Measurements from ENCODE around the gene EIF6. TPM values are rescaled to one million over a fixed set of nuclear protein-coding genes. Genes with fewer than 3 reads are reported as not detected.

The EIF6 gene
- total RNA-seq: 10 to 100 TPM; 61.9 to 71.3 (median 66.1) TPM
- 100 to 1,000 TPM; 202 to 289 (median 228) TPM for polyA plus RNA-seq

DNA sequence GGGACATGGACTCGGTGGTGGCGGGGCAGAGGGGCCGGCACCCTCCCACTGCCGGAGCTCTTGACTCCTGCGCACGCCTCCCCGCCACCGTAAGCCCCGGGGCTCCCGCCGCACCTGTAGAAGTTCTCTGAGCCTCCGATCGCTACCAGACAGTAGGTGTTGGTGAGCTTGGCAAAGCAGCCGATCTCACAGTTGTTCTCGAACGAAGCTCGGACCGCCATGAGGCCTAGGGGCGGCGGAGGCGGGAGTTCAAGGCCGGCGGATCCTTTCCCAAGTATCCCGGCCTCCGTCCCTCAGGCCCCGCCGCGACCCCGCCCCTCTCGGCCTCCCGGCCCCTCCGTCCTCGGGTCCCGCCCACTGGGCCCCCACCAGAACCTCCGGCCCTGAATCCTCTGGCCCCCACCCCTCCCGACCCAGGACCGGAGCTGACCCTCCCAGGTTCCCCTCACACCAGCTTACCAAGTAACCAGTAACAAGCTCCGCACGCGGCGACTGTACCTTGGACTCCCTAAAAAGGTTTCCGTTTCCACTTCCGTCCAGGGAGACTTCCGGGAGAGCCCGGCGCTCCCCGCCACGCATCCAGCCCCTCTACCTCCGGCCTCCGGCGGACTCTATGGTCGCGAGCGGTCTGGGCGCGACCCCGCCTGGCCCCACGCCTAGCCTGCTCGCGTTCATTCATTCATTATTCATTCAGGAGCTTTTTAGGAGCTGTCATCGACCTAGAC, at the start of gene EIF6:
TSS of gene EIF6 (minus strand) at position 506 of the 725 bp plus-strand sequence. CDS start at position 221, 285 bp downstream.
- no peaks in the 10 kb centered on the region for H3K9me3 ChIP-seq
- peak; percentile 89 for DNase-seq
- WGBS, 2 donors: 0 to 1% methylated on average over 61 of the region's 61 CpGs
- peaks cover 0 to 23% (median 21%) of the 10 kb centered on the region in 4 donors for H3K4me1 ChIP-seq
- peak within 1 kb of the TSS; percentile 80 to 86 (median 82) for H3K27ac ChIP-seq
- intact Hi-C loops (cut with DNase I): no loop called here
- H3K4me3 ChIP-seq: peak within 1 kb of the TSS; percentile 70 to 91 (median 74)
- TF ChIP-seq POLR2A (IDR thresholded peaks at IDR 0.05) (peak in 1 of 2 donors; percentile 31), POLR2AphosphoS5 (IDR thresholded peaks at IDR 0.05) (peak; percentile 23 to 62 (median 40))
- TF ChIP-seq, protein P1, sequence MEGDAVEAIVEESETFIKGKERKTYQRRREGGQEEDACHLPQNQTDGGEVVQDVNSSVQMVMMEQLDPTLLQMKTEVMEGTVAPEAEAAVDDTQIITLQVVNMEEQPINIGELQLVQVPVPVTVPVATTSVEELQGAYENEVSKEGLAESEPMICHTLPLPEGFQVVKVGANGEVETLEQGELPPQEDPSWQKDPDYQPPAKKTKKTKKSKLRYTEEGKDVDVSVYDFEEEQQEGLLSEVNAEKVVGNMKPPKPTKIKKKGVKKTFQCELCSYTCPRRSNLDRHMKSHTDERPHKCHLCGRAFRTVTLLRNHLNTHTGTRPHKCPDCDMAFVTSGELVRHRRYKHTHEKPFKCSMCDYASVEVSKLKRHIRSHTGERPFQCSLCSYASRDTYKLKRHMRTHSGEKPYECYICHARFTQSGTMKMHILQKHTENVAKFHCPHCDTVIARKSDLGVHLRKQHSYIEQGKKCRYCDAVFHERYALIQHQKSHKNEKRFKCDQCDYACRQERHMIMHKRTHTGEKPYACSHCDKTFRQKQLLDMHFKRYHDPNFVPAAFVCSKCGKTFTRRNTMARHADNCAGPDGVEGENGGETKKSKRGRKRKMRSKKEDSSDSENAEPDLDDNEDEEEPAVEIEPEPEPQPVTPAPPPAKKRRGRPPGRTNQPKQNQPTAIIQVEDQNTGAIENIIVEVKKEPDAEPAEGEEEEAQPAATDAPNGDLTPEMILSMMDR (IDR thresholded peaks at IDR 0.05): no peak
- H3K27me3 ChIP-seq: no peaks in the 10 kb centered on the region
- H3K36me3 ChIP-seq: peaks cover 10 to 15% (median 12%) of the 10 kb centered on the region in 4 donors

DNA sequence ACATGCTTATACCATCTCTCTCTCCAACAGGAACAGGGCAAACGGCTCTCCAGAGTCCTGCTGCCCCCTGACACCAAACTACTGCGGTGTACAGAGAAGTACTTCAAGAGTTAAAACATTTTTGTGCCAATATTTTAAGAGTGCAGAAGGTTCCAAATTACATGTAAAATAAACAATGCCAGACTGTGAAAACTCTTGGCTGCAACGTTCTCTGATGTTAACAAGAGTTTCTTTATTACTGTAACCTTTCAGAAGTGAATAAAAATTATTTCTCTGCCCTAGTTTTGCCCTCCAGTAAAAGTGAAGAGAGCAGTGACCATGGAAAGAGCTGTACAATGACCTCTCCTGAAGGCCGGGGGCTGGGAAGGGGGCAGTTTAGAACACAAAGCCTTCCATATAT, 49.0 kb upstream of the EIF6 start:
- DNase-seq: no peak
- Histone ChIP-seq H3K27me3 (no peaks in the 10 kb centered on the region), H3K4me1 (peaks cover 0 to 83% (median 68%) of the 10 kb centered on the region in 4 donors), H3K27ac (peak overlapping the region; percentile 45 to 84 (median 78)), H3K9me3 (no peaks in the 10 kb centered on the region), H3K4me3 (no peak overlapping the region), H3K36me3 (no peaks in the 10 kb centered on the region)
- 18 to 63% methylated on average over 4 of the region's 4 CpGs for WGBS, 2 donors
- intact Hi-C loops (cut with DNase I): no loop called here
- TF ChIP-seq EP300 (IDR thresholded peaks at IDR 0.05) (peak in 3 of 4 donors; percentile 11 to 45 (median 37)), POLR2A (IDR thresholded peaks at IDR 0.05) (no peak), POLR2AphosphoS5 (IDR thresholded peaks at IDR 0.05) (peak; percentile 27 to 82 (median 65))
- TF ChIP-seq, protein P1 (IDR thresholded peaks at IDR 0.05): no peak

DNA sequence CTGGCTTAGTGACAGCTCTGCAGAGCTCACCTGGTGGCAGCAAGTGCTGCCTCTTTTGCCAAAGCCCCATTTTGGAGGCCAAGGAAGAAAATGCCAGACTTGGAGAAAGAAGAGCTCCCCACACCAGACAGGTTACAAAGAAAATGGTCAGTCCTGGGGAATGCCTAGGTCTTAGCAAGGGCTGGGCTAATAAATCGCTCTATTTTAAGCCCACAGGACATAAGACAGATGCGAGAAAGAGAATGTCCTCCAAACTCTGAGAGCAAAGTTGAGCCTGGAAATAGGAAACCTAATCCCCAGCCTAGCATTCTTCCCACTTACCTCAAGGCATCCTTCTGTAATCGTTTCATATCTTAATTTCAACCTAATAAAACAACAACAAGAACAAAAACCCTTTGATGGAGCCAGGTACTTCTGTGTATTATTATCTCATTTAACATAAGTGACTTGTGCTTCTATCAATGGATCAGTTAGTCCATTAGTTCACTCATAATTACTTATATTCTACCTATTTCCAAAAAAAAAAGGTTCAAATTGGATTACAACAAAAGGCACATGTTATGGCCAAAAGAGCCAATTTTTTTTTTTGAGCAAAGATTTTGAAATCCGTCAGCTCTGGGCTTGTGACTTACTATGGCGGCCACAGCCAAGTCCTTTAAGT, 48.1 kb upstream of the EIF6 start:
- no peak overlapping the region for H3K4me3 ChIP-seq
- H3K9me3 ChIP-seq: no peaks in the 10 kb centered on the region
- intact Hi-C loops (cut with DNase I): no loop called here
- H3K27ac ChIP-seq: peak overlapping the region in 3 of 4 donors; percentile 76 to 84 (median 81)
- no peak for DNase-seq
- no peaks in the 10 kb centered on the region for H3K36me3 ChIP-seq
- peaks cover 0 to 74% (median 59%) of the 10 kb centered on the region in 4 donors for H3K4me1 ChIP-seq
- TF ChIP-seq POLR2A (IDR thresholded peaks at IDR 0.05) (no peak), POLR2AphosphoS5 (IDR thresholded peaks at IDR 0.05) (peak; percentile 19 to 79 (median 58))
- no peaks in the 10 kb centered on the region for H3K27me3 ChIP-seq
- WGBS, 2 donors: 88 to 92% methylated on average over 5 of the region's 5 CpGs

DNA sequence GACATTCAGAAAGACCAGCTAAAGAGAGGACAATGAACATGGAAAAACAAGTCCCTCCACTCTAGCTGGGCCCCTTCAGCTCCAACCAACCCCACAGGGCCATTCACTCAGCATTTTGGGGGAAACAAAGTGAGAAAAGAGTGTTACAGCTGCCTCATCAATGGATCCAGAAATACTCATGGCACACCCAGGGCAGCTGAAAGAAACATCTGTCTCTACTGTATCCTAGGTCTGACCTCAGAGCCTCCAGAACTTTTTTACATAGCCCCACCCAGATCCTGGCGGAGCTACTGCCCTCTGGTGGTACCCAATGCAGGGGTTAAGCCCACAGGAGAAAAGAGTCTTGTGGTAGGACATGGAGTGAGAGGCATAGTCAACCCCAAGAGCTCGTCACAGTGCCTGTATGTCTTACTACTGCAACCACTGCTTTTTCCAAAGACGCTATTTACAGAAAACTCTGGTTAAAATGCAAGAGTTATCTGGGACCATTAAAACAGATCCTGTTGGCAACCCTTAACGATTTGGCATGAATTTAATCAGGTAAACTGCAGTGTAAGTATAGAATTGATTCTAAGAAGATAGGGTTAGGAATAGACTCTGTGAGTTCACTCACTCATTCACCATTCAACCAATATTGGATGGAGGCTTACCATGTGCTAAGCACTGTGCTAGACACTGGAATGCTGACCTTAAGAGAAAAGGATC, 45.0 kb upstream of the EIF6 start:
- Histone ChIP-seq H3K27me3 (no peaks in the 10 kb centered on the region), H3K9me3 (no peaks in the 10 kb centered on the region), H3K36me3 (no peaks in the 10 kb centered on the region), H3K27ac (no peak overlapping the region), H3K4me1 (peaks cover 0 to 65% (median 54%) of the 10 kb centered on the region in 4 donors), H3K4me3 (no peak overlapping the region)
- 71 to 80% methylated on average over 4 of the region's 4 CpGs for WGBS, 2 donors
- DNase-seq: no peak
- intact Hi-C loops (cut with DNase I): no loop called here
- no peak for TF ChIP-seq POLR2AphosphoS5 (IDR thresholded peaks at IDR 0.05)
- TF ChIP-seq, protein P1 (IDR thresholded peaks at IDR 0.05): peak in 1 of 4 experiments; percentile 10

DNA sequence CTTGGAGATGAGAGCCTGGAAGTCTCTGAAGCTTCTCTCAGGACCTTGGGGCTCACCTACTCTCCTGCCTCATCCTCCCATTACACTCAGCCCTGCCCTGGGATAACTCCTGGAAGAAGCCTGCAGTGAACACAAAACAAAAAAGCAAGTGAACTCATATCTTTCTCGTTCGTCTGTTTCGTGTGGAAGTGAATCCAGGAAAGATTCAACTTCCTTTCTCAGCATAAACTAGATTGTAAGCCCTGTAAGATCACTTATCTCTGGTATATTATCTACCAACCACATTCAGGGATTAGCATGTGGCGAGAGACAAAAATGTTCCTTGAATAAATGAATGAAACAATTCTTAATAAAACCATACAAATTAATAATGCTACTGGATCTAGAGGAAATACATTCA, 44.1 kb upstream of the EIF6 start:
- Histone ChIP-seq H3K4me1 (peaks cover 0 to 56% (median 45%) of the 10 kb centered on the region in 4 donors), H3K4me3 (no peak overlapping the region), H3K27ac (no peak overlapping the region), H3K36me3 (no peaks in the 10 kb centered on the region), H3K27me3 (no peaks in the 10 kb centered on the region), H3K9me3 (no peaks in the 10 kb centered on the region)
- TF ChIP-seq POLR2AphosphoS5 (IDR thresholded peaks at IDR 0.05): no peak
- TF ChIP-seq, protein P1 (IDR thresholded peaks at IDR 0.05): no peak
- no peak for TF ChIP-seq EP300 (IDR thresholded peaks at IDR 0.05)
- TF ChIP-seq POLR2A (IDR thresholded peaks at IDR 0.05): no peak
- intact Hi-C loops (cut with DNase I): no loop called here
- no peak for DNase-seq
- WGBS, 2 donors: 83 to 86% methylated on average over 4 of the region's 4 CpGs

Data from sigmoid colon (tissue), 7 donors.